Endometrium (tissue), 2 donors: Measurements from ENCODE around the gene NCAPD3.
"Not testable (repeated sequence)": the region's sequence is repeated elsewhere in the genome, so short reads cannot be mapped to it uniquely, and the experiment has no call there.

Source experiments
- FAIRE-seq: peaks from 2 replicates; lab custom pipeline; 2012; peaks lifted over from hg19 to GRCh38; lab: Jason Lieb, UNC
- donor health status: control.
- donor health status: control.

The NCAPD3 gene

GRCh38 chr11:134224710-134225664 is 1.2 kb upstream of the NCAPD3 start:
- FAIRE-seq, result no peak

GRCh38 chr11:134223121-134223520 is 646 bp downstream of the NCAPD3 start:
- FAIRE-seq, result no peak

- no peak for FAIRE-seq
Measured at GRCh38 chr11:134216816-134217215, 7.0 kb downstream of the NCAPD3 start.

GRCh38 chr11:134215836-134216235 is 7.9 kb downstream of the NCAPD3 start:
- FAIRE-seq, result no peak

- FAIRE-seq, result no peak
Measured at GRCh38 chr11:134207538-134208239, 16.1 kb downstream of the NCAPD3 start.

GRCh38 chr11:134206185-134206584 is 17.6 kb downstream of the NCAPD3 start:
- no peak for FAIRE-seq

GRCh38 chr11:134205729-134206128 is 18.0 kb downstream of the NCAPD3 start:
- FAIRE-seq, result no peak

- no peak for FAIRE-seq
Measured at GRCh38 chr11:134202661-134203060, 21.1 kb downstream of the NCAPD3 start.

GRCh38 chr11:134200688-134201087 is 23.1 kb downstream of the NCAPD3 start:
- FAIRE-seq, result no peak

- FAIRE-seq, result no peak
Measured at GRCh38 chr11:134199531-134199930, 24.2 kb downstream of the NCAPD3 start.

- FAIRE-seq, result no peak
Measured at GRCh38 chr11:134196756-134197155, 27.0 kb downstream of the NCAPD3 start.

GRCh38 chr11:134188092-134188491 is 35.7 kb downstream of the NCAPD3 start:
- FAIRE-seq, result not testable (repeated sequence)

GRCh38 chr11:134181707-134182106 is 42.1 kb downstream of the NCAPD3 start:
- FAIRE-seq, result no peak

- peak; percentile 60 for FAIRE-seq
Measured at GRCh38 chr11:134178032-134178674, 45.6 kb downstream of the NCAPD3 start.

GRCh38 chr11:134176284-134176683 is 47.5 kb downstream of the NCAPD3 start:
- no peak for FAIRE-seq

- FAIRE-seq, result no peak
Measured at GRCh38 chr11:134173296-134173695, 50.5 kb downstream of the NCAPD3 start.

GRCh38 chr11:134171951-134172350 is 51.8 kb downstream of the NCAPD3 start:
- no peak for FAIRE-seq

- FAIRE-seq, result no peak
Measured at GRCh38 chr11:134170919-134171281, 52.9 kb downstream of the NCAPD3 start.

- no peak for FAIRE-seq
Measured at GRCh38 chr11:134170177-134170918, 53.4 kb downstream of the NCAPD3 start.

- no peak for FAIRE-seq
Measured at GRCh38 chr11:134164490-134165370, 59.0 kb downstream of the NCAPD3 start.

- FAIRE-seq, result no peak
Measured at GRCh38 chr11:134159652-134160051, 64.1 kb downstream of the NCAPD3 start.
